MM.1S (cell line): ENCODE data around the gene SLC49A3.

ENCODE experiments used
- DNase-seq: peaks from one replicate; pipeline ENCODE4 v3.0.0-alpha.2; 2015
- H2AFZ ChIP-seq: fragments of 300-600 bp; sonication (generic); 2 replicates; pipeline ENCODE4 v1.6.0; 2016; ENCODE audit warnings: antibody characterized with exemption, low read length
- H3F3A ChIP-seq: fragments of 300-600 bp; sonication (generic); 2 replicates; pipeline ENCODE4 v1.6.1; 2016; ENCODE audit warnings: mild to moderate bottlenecking, antibody characterized with exemption, low read length, moderate library complexity, mixed read lengths; ENCODE audit not compliant: insufficient read depth
- H3K27ac ChIP-seq: fragments of 300-600 bp; sonication (generic); 2 replicates; pipeline ENCODE4 v1.5.1; 2016; ENCODE audit warnings: mild to moderate bottlenecking, low read length
- H3K27me3 ChIP-seq: fragments of 300-600 bp; sonication (generic); replicated peaks from 2 replicates; pipeline ENCODE4 v1.6.0; 2016; ENCODE audit warnings: low read length; ENCODE audit not compliant: insufficient read depth
- H3K36me3 ChIP-seq: fragments of 300-600 bp; sonication (generic); replicated peaks from 2 replicates; pipeline ENCODE4 v1.6.1; 2016; ENCODE audit warnings: mild to moderate bottlenecking, low read length, mixed read lengths; ENCODE audit not compliant: insufficient read depth
- H3K4me1 ChIP-seq: fragments of 300-600 bp; sonication (generic); 2 replicates; pipeline ENCODE4 v1.6.1; 2016; ENCODE audit warnings: low read length, mixed read lengths
- H3K4me2 ChIP-seq: fragments of 300-600 bp; sonication (generic); 2 replicates; pipeline ENCODE4 v1.6.0; 2016; ENCODE audit warnings: low read depth, low read length
- H3K4me3 ChIP-seq: fragments of 300-600 bp; sonication (generic); 2 replicates; pipeline ENCODE4 v1.5.1; 2016; ENCODE audit warnings: low read length, mixed read lengths
- H3K79me2 ChIP-seq: fragments of 300-600 bp; sonication (generic); 2 replicates; pipeline ENCODE4 v1.6.1; 2016; ENCODE audit warnings: mixed run types, low read length, mixed read lengths
- H3K9ac ChIP-seq: fragments of 300-600 bp; sonication (generic); 2 replicates; pipeline ENCODE4 v1.6.1; 2016; ENCODE audit warnings: low read length, mixed read lengths
- H3K9me2 ChIP-seq: fragments of 300-600 bp; sonication (generic); replicated peaks from 2 replicates; pipeline ENCODE4 v1.6.1; 2016; ENCODE audit warnings: mild to moderate bottlenecking, low read length, mixed read lengths; ENCODE audit not compliant: insufficient read depth
- H3K9me3 ChIP-seq: fragments of 300-600 bp; sonication (generic); replicated peaks from 2 replicates; pipeline ENCODE4 v1.6.1; 2016; ENCODE audit warnings: mild to moderate bottlenecking, low read length, mixed read lengths; ENCODE audit not compliant: insufficient read depth
- H4K20me1 ChIP-seq: fragments of 300-600 bp; sonication (generic); 2 replicates; pipeline ENCODE4 v1.6.1; 2016; ENCODE audit warnings: mild to moderate bottlenecking, low read length, moderate library complexity, mixed read lengths; ENCODE audit not compliant: insufficient read depth
- CTCF ChIP-seq: fragments of 300-600 bp; sonication (generic); IDR thresholded peaks from 2 replicates; pipeline ENCODE4 v1.5.1; 2016; ENCODE audit warnings: antibody characterized with exemption, low read length, mixed read lengths
- EZH2 ChIP-seq: fragments of 300-600 bp; sonication (generic); optimal IDR thresholded peaks from 2 replicates; pipeline ENCODE3; 2017; ENCODE audit warnings: low read depth, mild to moderate bottlenecking, antibody characterized with exemption, low read length, mixed read lengths
- EZH2phosphoT487 ChIP-seq: fragments of 300-600 bp; sonication (generic); IDR thresholded peaks from 2 replicates; pipeline ENCODE4 v1.6.1; 2018; ENCODE audit warnings: antibody characterized with exemption, low read length

The SLC49A3 gene

GRCh38 chr4:704971-705277 lies 16.0 kb upstream of the SLC49A3 start:
- no peak for DNase-seq
- H3K4me3 ChIP-seq, result no peak overlapping the region
- no peaks in the 10 kb centered on the region for H3K9me3 ChIP-seq
- H3K27ac ChIP-seq, result no peak overlapping the region
- no peak overlapping the region for H2AFZ ChIP-seq
- no peaks in the 10 kb centered on the region for H3F3A ChIP-seq
- H3K9me2 ChIP-seq, result no peaks in the 10 kb centered on the region
- no peaks in the 10 kb centered on the region for H3K36me3 ChIP-seq
- H3K27me3 ChIP-seq, result no peaks in the 10 kb centered on the region
- no peaks in the 10 kb centered on the region for H4K20me1 ChIP-seq
- TF ChIP-seq EZH2 (no peak), EZH2phosphoT487 (no peak), CTCF (no peak)
- H3K4me1 ChIP-seq, result no peaks in the 10 kb centered on the region
- H3K4me2 ChIP-seq, result no peak overlapping the region
- no peak overlapping the region for H3K9ac ChIP-seq
- H3K79me2 ChIP-seq, result no peaks in the 10 kb centered on the region

GRCh38 chr4:704198-704891 lies 15.4 kb upstream of the SLC49A3 start:
- Histone ChIP-seq H3K4me3 (no peak overlapping the region), H4K20me1 (no peaks in the 10 kb centered on the region), H3K9ac (no peak overlapping the region), H2AFZ (no peak overlapping the region), H3K4me2 (no peak overlapping the region), H3K4me1 (no peaks in the 10 kb centered on the region), H3K9me3 (no peaks in the 10 kb centered on the region), H3K36me3 (no peaks in the 10 kb centered on the region), H3K27ac (no peak overlapping the region), H3F3A (no peaks in the 10 kb centered on the region), H3K79me2 (no peaks in the 10 kb centered on the region), H3K27me3 (no peaks in the 10 kb centered on the region), H3K9me2 (no peaks in the 10 kb centered on the region)
- no peak for TF ChIP-seq CTCF
- no peak for TF ChIP-seq EZH2phosphoT487
- no peak for TF ChIP-seq EZH2
- no peak for DNase-seq

GRCh38 chr4:703336-704197 lies 14.6 kb upstream of the SLC49A3 start:
- Histone ChIP-seq H3K4me1 (no peaks in the 10 kb centered on the region), H3K9ac (no peak overlapping the region), H3F3A (no peaks in the 10 kb centered on the region), H3K79me2 (no peaks in the 10 kb centered on the region), H4K20me1 (no peaks in the 10 kb centered on the region), H3K36me3 (no peaks in the 10 kb centered on the region), H3K27ac (no peak overlapping the region), H3K9me3 (no peaks in the 10 kb centered on the region), H3K27me3 (no peaks in the 10 kb centered on the region), H3K9me2 (no peaks in the 10 kb centered on the region), H2AFZ (no peak overlapping the region), H3K4me3 (no peak overlapping the region), H3K4me2 (no peak overlapping the region)
- DNase-seq, result no peak
- TF ChIP-seq EZH2phosphoT487 (no peak), CTCF (no peak), EZH2 (no peak)
